IPS-11a (cell line): ENCODE results near the gene LIPK.
"Not testable (repeated sequence)": the region's sequence is repeated elsewhere in the genome, so short reads cannot be mapped to it uniquely, and the experiment has no call there.

ENCODE experiments used
- H3K4me3 ChIP-seq: one replicate; pipeline ENCODE4 v1.5.1; 2013; ENCODE audit warnings: low read depth, low read length, control low read depth

LIPK gene, protein sequence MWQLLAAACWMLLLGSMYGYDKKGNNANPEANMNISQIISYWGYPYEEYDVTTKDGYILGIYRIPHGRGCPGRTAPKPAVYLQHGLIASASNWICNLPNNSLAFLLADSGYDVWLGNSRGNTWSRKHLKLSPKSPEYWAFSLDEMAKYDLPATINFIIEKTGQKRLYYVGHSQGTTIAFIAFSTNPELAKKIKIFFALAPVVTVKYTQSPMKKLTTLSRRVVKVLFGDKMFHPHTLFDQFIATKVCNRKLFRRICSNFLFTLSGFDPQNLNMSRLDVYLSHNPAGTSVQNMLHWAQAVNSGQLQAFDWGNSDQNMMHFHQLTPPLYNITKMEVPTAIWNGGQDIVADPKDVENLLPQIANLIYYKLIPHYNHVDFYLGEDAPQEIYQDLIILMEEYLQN

GRCh38 chr10:88705958-88706357 is at the start of gene LIPK:
Gene LIPK (plus strand): TSS chr10:88706249. CDS start chr10:88724544, 18,295 bp downstream.
- no peak within 1 kb of the TSS for H3K4me3 ChIP-seq

GRCh38 chr10:88657901-88658300 is 48.1 kb upstream of the LIPK start:
- H3K4me3 ChIP-seq = no peak overlapping the region

DNA sequence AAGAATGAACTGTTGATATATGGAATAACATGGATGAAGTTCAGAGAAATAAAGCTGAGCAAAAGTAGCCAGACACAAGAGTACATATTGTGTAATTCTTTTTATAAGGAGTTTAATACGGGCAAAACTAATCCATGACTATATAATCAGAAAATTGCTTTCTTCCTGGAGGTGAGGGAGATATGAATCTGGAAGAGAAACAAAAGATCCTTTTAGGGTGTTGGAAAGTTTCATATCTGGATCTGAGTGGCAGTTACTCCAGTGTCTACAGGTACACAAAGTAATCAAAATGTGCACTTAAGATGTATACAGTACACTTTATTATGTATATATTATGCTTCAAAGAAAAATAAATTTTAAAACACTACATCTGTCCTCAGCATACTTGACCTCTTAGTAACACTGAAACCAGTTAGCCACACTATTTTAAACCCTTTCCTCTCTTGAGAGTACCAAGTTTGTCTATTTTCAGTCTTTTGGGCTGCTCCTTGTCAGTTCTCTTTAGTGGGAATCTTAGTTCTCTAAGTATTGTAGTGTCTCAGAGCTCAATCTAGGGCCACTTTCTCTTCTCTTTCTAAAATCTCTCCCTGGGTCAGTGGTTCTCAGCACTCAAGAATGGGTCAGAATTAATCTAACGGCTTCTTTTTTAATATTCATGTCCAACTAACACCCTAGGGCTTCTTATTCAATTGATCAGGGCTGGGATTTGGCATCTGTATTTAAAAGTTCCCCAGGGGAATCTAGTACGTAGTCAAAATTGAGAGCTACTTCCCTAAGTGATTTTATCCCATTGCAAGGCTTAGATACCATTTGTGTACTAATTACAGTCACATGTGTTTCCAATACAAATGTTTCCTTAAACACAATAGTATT is 46.1 kb upstream of the LIPK start:
- H3K4me3 ChIP-seq = no peak overlapping the region

GRCh38 chr10:88660598-88660884 is 45.5 kb upstream of the LIPK start:
- no peak overlapping the region for H3K4me3 ChIP-seq

DNA sequence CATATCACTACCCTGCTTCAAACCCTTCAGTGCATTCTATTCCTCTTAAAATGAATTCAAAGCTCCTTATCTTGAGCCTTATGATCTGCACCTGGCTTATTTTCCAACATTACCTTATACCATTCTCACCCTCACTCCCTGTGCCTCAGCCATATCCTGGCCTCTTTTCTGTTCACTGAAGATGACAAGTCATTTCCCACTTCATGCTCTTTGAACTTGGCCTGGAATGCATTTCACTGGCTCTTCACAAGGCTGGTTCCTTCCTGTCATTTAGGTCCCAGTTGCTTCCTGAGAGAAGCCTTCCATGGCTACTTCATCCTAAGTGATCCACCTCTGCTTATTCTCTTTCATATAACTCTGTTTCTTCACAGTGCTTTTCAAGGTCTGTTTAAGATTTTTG is 45.0 kb upstream of the LIPK start:
- no peak overlapping the region for H3K4me3 ChIP-seq

DNA sequence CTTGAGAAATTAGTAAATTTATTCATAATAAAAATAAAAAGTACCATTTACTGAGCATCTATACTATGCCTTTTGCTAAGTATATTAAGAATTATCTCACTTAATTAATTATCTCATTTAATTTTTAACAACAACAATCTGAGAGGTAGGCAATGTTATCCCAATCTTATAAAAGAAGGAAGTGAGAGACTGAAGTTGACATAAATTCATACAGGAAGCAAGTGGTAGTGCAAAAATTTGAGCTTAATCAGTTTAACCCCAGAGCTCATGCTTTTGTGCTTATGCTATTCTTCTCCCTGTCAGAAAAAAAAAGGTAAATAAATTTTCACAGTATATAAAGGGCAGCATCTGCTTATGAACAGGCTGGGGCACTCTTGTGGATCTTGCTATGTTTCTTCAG is 44.5 kb upstream of the LIPK start:
- H3K4me3 ChIP-seq = no peak overlapping the region

DNA sequence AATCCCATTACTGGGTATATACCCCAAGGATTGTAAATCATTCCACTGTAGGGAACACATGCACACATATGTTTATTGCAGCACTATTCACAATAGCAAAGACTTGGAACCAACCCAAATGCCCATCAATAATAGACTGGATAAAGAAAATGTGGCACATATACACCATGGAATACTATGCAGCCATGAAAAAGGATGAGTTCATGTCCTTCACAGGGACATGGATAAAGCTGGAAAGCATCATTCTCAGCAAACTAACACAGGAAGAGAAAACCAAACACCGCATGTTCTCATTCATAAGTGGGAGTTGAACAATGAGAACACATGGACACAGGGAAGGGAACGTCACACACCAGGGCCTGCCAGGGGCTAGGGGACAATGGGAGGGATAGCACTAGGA is 42.9 kb upstream of the LIPK start:
- H3K4me3 ChIP-seq = not testable (repeated sequence)

- H3K4me3 ChIP-seq = no peak within 1 kb of the TSS
These were observed 41.9 kb upstream of the LIPK start, which contains the start of gene LIPF for GRCh38 chr10:88664142-88664541. Gene LIPF (plus strand): TSS chr10:88664442. CDS start chr10:88667298, 2,856 bp downstream.

GRCh38 chr10:88668465-88668864 is 37.6 kb upstream of the LIPK start:
- H3K4me3 ChIP-seq = no peak overlapping the region

DNA sequence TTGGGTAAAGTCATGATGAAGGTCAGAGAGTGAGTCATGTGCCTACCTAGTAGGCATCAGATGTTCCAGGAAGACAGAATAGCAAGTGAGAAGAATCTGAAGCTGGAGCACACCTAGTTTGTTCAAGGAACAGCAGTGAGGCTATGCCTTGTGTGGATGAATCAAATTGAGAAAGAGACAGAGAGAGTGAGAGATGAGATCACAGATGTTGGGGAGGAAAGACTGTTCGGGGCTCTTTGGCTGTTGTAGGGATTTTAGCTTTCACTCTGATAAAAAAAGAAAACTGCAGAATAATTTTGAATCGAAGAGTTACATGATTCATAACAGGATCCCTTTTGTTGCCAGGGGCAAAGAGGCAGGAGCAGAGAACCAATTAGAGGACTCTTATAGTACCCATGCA is 35.6 kb upstream of the LIPK start:
- no peak overlapping the region for H3K4me3 ChIP-seq

- H3K4me3 ChIP-seq = no peak overlapping the region
These were observed 34.0 kb upstream of the LIPK start for GRCh38 chr10:88672041-88672440.

- no peak overlapping the region for H3K4me3 ChIP-seq
These were observed 29.6 kb upstream of the LIPK start for GRCh38 chr10:88676283-88677060.

DNA sequence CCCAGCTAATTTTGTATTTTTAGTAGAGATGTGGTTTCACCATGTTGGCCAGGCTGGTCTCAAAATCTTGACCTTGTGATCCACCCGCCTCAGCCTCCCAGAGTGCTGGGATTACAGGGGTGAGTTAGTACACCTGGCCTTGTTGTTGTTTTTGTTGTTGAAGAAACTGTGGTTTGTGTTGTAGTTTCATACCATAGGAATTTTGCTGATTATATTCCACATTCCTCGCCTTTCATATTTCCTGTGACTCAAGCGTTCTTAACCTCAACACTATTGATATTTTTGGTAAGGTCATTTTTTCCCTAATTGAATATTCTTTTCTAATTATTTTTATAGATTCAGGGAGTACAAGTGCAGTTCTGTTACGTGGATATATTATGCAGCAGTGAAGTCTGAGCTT is 25.1 kb upstream of the LIPK start:
- no peak overlapping the region for H3K4me3 ChIP-seq

DNA sequence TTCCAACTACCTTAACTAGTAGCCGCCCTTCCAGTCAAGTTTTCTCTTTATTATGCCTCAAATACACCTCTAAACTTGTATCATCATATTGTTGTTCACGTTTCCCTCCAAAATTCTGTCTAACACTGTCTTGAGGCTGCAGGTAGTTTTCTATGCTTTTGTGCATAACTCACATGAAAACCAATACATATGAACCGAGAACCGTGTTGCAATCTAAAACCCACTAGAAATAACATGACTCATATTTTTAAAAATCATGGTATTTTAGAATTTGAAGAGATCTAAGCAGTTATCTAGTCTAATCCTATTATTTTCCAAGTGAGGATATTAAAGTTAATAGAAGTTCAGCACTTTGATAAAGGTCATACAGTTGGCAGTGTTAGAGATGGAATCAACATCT is 23.6 kb upstream of the LIPK start:
- no peak overlapping the region for H3K4me3 ChIP-seq

DNA sequence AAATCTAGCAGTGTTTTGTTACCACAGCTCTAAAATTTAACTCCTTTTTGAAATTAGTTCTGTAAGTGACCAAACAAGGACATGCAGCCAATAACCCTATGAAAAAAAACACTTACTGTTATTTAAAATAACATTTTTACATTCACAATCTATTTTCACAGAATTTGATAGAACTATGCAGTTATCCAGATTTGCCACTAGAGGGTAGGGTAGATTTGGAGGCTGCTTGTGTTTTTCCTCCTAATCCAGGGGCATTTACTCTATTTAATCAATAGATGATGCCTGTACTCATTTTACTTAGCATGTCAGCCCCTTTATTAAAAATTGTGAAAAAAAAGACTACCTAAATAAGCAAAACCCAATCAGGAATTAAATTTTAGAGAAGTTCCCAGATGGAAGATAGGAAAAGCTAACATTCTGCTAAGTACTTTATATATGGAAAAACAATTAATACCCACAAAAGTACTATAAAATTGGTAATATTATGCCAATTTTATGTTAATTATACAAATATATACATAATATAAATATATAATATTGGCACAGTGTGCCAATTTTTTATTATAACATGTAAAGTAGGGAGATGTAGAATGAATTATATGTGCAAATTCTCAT is 18.1 kb upstream of the LIPK start:
- H3K4me3 ChIP-seq = no peak overlapping the region

GRCh38 chr10:88689366-88689765 is 16.7 kb upstream of the LIPK start:
- H3K4me3 ChIP-seq = no peak overlapping the region

- no peak overlapping the region for H3K4me3 ChIP-seq
These were observed 12.5 kb upstream of the LIPK start for GRCh38 chr10:88693392-88694020.

DNA sequence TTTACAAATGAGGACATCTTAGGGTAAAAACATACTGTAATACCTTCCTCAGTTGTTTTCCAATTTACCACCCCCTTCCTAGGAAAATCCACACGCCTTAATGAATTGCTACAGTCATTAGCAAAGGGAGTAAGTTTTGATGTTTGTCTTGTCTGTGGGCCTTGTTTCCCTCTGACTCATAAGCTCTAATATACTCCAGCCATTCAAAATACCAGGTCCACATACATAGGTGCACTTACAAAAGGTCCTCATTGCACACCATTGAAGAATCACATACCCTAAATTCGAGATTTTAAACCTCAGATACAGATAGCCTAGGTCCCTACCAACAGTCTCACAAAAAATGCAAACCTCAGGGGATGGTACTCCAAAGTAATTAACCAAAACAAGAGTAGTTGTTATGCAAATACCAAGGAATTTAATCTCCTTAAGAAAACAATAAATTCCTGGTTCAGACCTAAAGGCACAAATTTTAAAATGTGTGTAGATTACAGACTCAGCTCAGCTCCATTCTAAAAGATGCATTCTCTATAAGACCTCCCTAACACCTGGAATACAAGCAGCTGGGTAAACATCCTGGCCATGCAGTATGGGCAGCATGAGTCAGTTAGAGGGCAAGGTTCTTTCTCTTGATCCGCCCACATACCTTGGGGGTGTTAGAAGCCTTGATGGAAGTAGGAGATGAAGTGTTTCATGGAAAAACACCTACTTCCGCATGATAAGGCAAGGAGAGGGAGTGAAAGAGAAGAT is 3.0 kb upstream of the LIPK start:
- no peak overlapping the region for H3K4me3 ChIP-seq

GRCh38 chr10:88707429-88708155 is 1.5 kb downstream of the LIPK start:
- H3K4me3 ChIP-seq = no peak overlapping the region
